Measurements from ENCODE around the gene CTBP1. TPM values are rescaled to one million over a fixed set of nuclear protein-coding genes. Genes with fewer than 3 reads are reported as not detected.

Gene CTBP1
- polyA plus RNA-seq, 1 donor (not counting 4 experiments of a cell fraction or from before 2014, with no cell fraction given) = 46.9 TPM

GRCh38 chr4:1247864-1248244 lies 1.1 kb downstream of the CTBP1 start:
- H3K4me1 ChIP-seq (ENCODE audit: control insufficient read depth, extremely low read depth, insufficient read depth, low read length) = peaks cover 28% of the 10 kb centered on the region

GRCh38 chr4:1246901-1247863 lies 1.7 kb downstream of the CTBP1 start:
- H4K20me1 ChIP-seq (ENCODE audit: control insufficient read depth, extremely low read depth, insufficient read depth, low read length) = peaks cover 32% of the 10 kb centered on the region
- H3K9me3 ChIP-seq (ENCODE audit: control insufficient read depth, low read depth, low read length) = peaks cover 10% of the 10 kb centered on the region
- no peaks in the 10 kb centered on the region for H3K27me3 ChIP-seq (ENCODE audit: control insufficient read depth, extremely low read depth, insufficient read depth, low read length)
- H3K27ac ChIP-seq (ENCODE audit: control insufficient read depth, insufficient read depth, low read length) = peak overlapping the region; percentile 76
- H3K79me2 ChIP-seq (ENCODE audit: control insufficient read depth, insufficient read depth, low read length) = peaks cover 62% of the 10 kb centered on the region
- H3K9me1 ChIP-seq (ENCODE audit: control insufficient read depth, extremely low read depth, insufficient read depth, low read length) = no peaks in the 10 kb centered on the region
- peak overlapping the region; percentile 89 for H3K9ac ChIP-seq (ENCODE audit: control insufficient read depth, extremely low read depth, insufficient read depth, low read length)
- FAIRE-seq = no peak
- H2AFZ ChIP-seq (ENCODE audit: control insufficient read depth, low read length) = no peak overlapping the region
- H3K4me3 ChIP-seq (ENCODE audit: control insufficient read depth in 2 of 3, extremely low read depth in 1 of 3, insufficient read depth in 2 of 3, low read depth in 1 of 3, low read length in 3 of 3) = peak overlapping the region; percentile 80 to 95 (median 83)
- H3K4me1 ChIP-seq (ENCODE audit: control insufficient read depth, extremely low read depth, insufficient read depth, low read length) = peaks cover 28% of the 10 kb centered on the region
- no peak for DNase-seq (ENCODE audit: low read depth, low spot score)
- peaks cover 3 to 12% of the 10 kb centered on the region in 2 experiments for H3K36me3 ChIP-seq (ENCODE audit: control insufficient read depth in 2 of 2, extremely low read depth in 1 of 2, insufficient read depth in 2 of 2, low read length in 2 of 2)
- dilution Hi-C loops (cut with MboI; ENCODE audit: extremely low pct_ligation_motif_present, low sequenced_read_pairs) = no loop called here
- peak overlapping the region; percentile 97 for H3K4me2 ChIP-seq (ENCODE audit: control insufficient read depth, extremely low read depth, insufficient read depth, low read depth, low read length)
- TF ChIP-seq EZH2 (IDR thresholded peaks at IDR 0.05; ENCODE audit: low read length) (no peak), CTCF (optimal IDR thresholded peaks at IDR 0.05 in 1 of 3, IDR thresholded peaks at IDR 0.05 in 1 of 3, conservative IDR thresholded peaks at IDR 0.05 in 1 of 3; ENCODE audit: extremely low read depth in 1 of 3, insufficient read depth in 2 of 3, low read length in 3 of 3) (no peak)

More at GRCh38 chr4:1247864-1248244, 1.1 kb downstream of the CTBP1 start:
- no peaks in the 10 kb centered on the region for H3K9me1 ChIP-seq (ENCODE audit: control insufficient read depth, extremely low read depth, insufficient read depth, low read length)
- FAIRE-seq (no peak), DNase-seq (ENCODE audit: low read depth, low spot score) (no peak)
- peaks cover 3 to 12% of the 10 kb centered on the region in 2 experiments for H3K36me3 ChIP-seq (ENCODE audit: control insufficient read depth in 2 of 2, extremely low read depth in 1 of 2, insufficient read depth in 2 of 2, low read length in 2 of 2)
- peak overlapping the region; percentile 6 for H2AFZ ChIP-seq (ENCODE audit: control insufficient read depth, low read length)
- peaks cover 25% of the 10 kb centered on the region for H4K20me1 ChIP-seq (ENCODE audit: control insufficient read depth, extremely low read depth, insufficient read depth, low read length)
- peak overlapping the region; percentile 76 for H3K27ac ChIP-seq (ENCODE audit: control insufficient read depth, insufficient read depth, low read length)
- H3K9ac ChIP-seq (ENCODE audit: control insufficient read depth, extremely low read depth, insufficient read depth, low read length) = peak overlapping the region; percentile 89
- dilution Hi-C loops (cut with MboI; ENCODE audit: extremely low pct_ligation_motif_present, low sequenced_read_pairs) = no loop called here
- H3K4me2 ChIP-seq (ENCODE audit: control insufficient read depth, extremely low read depth, insufficient read depth, low read depth, low read length) = peak overlapping the region; percentile 97
- H3K9me3 ChIP-seq (ENCODE audit: control insufficient read depth, low read depth, low read length) = peaks cover 10% of the 10 kb centered on the region
- H3K79me2 ChIP-seq (ENCODE audit: control insufficient read depth, insufficient read depth, low read length) = peaks cover 55% of the 10 kb centered on the region
- no peaks in the 10 kb centered on the region for H3K27me3 ChIP-seq (ENCODE audit: control insufficient read depth, extremely low read depth, insufficient read depth, low read length)
- peak overlapping the region; percentile 80 to 95 (median 83) for H3K4me3 ChIP-seq (ENCODE audit: control insufficient read depth in 2 of 3, extremely low read depth in 1 of 3, insufficient read depth in 2 of 3, low read depth in 1 of 3, low read length in 3 of 3)
- TF ChIP-seq CTCF (optimal IDR thresholded peaks at IDR 0.05 in 1 of 3, IDR thresholded peaks at IDR 0.05 in 1 of 3, conservative IDR thresholded peaks at IDR 0.05 in 1 of 3; ENCODE audit: extremely low read depth in 1 of 3, insufficient read depth in 2 of 3, low read length in 3 of 3) = no peak
- no peak for TF ChIP-seq EZH2 (IDR thresholded peaks at IDR 0.05; ENCODE audit: low read length)

Measured in keratinocyte (primary cell).